GM19452 (cell line): ENCODE results near the gene SREK1.
"Not testable (repeated sequence)": the region's sequence is repeated elsewhere in the genome, so short reads cannot be mapped to it uniquely, and the experiment has no call there.

Experiments
- ATAC-seq: cut with Tn5 transposase; IDR thresholded peaks from one replicate; pipeline ENCODE4 v1.9.1; 2021; ENCODE audit not compliant: unreplicated experiment

The SREK1 gene

DNA sequence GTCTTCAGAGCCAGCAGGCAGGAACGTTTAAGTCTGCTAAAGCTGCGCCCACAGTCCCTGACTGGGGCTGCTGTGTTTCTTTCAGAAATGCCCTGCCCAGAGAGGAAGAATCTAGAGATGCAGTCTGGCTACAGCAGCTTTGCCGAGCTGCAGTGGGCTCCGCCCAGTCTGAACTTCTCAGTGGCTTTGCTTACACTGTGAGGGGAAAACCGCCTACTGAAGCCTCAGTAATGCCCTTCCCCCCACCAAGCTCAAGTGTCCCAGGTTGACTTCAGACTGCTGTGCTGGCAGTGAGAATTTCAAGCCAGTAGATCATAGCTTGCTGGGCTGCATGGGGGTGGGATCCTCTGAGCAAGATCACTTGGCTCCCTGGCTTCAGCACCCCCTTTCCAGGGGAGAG, 78.4 kb downstream of the SREK1 start:
- no peak for ATAC-seq

DNA sequence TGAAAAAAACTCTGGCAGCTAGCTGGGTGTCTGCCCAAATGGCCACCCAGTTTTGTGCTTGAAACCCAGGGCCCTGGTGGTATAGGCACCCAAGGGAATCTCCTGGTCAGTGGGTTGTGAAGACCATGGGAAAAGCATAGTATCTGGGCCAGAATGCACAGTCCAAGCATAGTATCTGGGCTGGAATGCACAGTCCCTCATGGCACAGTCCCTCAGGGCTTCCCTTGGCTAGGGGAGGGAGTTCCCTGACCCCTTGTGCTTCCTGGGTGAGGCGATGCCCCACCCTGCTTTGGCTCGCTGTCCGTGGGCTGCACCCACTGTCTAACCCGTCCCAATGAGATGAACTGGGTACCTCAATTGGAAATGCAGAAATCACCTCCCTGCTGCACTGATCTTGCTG, 78.8 kb downstream of the SREK1 start:
- ATAC-seq: not testable (repeated sequence)

DNA sequence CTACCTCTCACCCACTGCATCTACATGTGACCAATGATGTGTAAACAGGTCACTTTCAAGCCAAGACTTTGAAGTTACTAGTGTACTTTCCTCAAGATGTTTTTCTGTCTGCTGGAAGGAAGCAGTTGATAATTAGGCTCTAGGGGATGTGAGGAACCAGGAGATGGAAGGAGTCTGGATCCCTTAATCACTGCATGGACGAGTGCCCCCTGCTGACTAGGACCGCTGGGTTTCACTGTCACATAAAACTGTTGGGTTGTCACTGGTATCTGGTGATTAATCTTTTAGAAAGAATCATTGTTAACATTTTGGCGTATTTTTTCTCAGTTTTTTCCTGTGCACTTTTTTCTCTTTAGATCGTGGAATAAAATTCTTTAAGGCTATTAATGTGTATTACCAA, 79.5 kb downstream of the SREK1 start:
- no peak for ATAC-seq

DNA sequence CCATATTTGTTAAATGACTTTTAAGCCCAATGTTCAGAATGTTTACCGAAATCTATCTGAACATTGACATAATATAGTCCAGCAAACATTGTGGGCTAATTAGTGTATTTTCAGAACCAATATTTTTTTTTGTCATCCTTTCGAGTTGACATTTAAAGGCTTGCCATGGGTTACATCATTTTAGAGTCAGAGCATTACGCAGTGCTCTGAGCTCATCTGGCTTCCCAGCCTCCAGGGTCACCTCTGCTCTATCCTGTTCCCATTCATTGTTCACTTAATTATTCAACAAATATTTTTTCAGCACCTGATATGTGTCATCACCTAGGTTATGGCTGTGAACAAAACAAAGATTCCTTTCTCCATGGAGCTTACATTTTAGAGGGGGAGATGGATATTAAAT, 80.2 kb downstream of the SREK1 start:
- no peak for ATAC-seq

DNA sequence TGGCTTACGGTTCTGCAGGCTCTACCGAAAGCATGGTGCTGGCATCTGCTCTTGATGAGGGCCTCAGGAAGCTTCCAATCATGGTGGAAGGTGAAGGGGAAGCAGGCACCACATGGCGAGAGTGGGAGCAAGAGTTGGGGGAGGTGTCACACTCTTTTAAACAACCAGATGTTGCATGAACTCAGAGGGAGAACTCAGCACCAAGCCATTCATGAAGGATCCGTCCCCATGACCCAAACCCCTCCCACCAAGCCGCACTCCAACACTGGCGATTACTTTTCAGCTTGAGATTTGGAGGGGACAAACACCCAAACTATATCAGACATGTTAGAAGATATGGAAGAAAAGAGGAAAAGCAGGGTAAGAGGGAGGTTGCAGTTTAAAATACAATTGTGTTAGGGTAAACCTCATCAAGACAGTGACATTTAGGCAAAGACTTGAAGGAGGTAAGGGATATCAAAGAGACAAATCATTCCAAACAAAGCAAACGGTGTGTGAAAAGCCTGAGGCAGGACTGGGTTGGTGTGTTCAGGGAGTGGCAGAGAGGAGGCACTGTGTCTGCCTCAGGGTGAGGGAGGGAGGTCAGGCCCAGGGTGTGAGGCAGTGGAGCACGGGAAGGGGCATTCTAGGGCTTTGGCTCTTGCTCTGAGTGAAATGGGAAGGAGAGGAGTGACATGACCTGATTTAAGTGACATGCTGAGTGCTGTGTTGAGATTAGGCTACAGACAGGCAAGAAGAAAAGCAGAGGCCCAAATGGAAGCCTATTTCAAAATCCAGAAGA, 80.9 kb downstream of the SREK1 start:
- no peak for ATAC-seq

DNA sequence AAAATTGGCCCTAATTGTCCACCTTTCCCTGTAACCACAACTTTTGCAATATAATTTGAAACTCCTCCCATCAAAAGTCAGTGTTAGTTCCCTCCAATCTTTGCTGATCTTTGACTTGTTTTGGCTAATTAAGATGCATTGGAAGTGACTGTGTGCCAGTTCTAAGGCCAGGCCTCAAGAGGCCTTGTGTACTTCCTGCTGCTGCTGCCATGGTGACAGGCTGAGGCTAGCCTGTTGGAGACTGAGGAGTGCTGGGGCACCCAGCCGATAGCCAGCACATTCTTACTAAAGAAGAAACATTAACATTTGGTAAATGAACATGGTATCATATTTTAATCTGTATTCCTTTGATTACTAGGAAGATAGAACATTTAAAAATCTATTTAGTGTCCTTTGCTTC, 86.5 kb downstream of the SREK1 start:
- ATAC-seq: no peak

DNA sequence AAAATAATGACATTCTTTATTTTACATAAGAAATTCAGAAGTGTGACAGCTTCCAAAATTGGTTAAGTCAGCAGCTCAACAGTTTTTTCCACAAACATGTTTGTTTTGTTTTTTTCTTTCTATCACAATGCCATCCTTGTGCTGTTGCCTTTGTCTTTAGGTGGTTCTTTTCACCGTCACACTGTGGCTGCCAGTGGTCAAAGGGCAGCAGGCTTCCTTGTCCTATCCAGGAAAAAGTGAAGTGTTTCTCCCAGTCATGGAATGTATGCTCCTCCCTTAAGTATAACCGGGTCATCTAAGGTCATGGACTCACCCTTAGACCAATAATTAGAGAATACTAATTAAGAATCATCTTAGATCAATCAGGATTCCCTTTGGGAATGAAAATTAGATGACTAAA, 87.4 kb downstream of the SREK1 start:
- ATAC-seq: no peak

DNA sequence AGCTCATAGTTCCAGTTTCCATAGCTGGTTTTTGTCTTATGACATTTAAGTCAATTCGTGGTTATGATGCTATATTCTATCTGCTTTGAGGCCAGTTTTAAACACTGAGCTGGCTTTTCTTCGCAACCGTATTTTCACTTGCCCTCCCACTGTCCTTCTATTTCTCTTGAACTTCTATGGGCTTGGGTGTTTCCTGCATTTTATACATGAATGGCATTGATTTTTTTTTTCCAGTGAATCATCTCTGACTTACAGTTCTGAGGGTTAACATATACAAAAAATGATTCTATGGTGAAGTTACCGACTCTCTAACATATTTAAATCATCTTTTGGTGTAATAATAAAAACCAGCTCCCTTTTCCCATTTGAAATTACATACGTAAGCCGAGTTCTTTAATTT, 88.2 kb downstream of the SREK1 start:
- no peak for ATAC-seq

DNA sequence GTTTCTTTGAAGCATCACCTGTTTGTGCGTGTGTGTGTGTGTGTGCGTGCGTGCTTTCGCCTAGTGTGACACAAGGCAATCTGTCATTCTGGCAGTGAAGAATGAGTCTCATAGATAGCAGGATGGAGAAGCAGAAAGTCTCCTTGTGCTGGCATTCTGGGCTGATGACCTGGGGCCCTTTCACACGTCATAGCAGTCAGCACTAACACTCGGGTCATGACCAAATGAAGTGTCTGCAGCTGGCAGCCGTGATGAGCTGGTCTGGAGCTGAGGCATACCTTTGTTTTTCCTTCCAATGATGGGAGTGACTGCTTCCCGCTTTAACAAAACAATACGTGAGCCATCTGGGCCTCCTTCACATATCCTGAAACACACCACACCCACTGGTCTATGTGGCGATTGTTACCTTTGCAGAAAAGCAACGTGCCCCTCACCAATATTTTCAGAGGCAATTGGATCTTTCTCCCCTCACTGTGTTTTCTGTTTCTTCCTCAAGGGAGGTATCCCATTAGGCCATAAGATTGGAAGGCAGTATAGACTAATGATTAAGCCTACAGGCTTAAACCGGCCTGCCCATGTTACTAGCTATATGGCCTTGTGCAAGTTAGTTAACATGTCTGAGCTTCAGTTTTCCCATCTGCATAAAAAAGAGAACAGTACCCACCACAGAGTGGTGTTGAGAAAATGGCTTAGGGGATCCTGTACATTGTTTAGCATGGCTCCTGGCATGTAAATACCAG, 88.8 kb downstream of the SREK1 start:
- ATAC-seq: no peak
